Body of pancreas (tissue), 4 donors: ENCODE results near the gene S100A9. TPM values are rescaled to one million over a fixed set of nuclear protein-coding genes. Genes with fewer than 3 reads are reported as not detected.

Source experiments
- ATAC-seq: fragments of 150-250 bp; one replicate; pipeline ENCODE4 v1.9.1; 2016
- DNase-seq, 4 donors: peaks; one replicate each; pipeline ENCODE4 v3.0.0-alpha.2; 2019
- H3K27ac ChIP-seq, 4 donors: fragments of 200-600 bp; sonication (generic); 1 replicate in 3 of 4; 2 replicates in 1 of 4; pipeline versions ENCODE4 v1.5.1 to v1.6.1; 2016 to 2019; ENCODE audit warnings: mild to moderate bottlenecking in 1 of 4, mixed read lengths in 1 of 4, moderate library complexity in 1 of 4
- H3K27me3 ChIP-seq, 2 donors: fragments of 200-600 bp; sonication (generic); one replicate each; pipeline ENCODE4 v1.6.0; 2016; ENCODE audit warnings: mild to moderate bottlenecking in 1 of 2
- H3K36me3 ChIP-seq, 2 donors: fragments of 200-600 bp; sonication (generic); replicated peaks in 1 of 2; 2 replicates each; pipeline ENCODE4 v1.5.1; 2016; ENCODE audit warnings: low read depth in 2 of 2; ENCODE audit not compliant: insufficient read depth in 1 of 2
- H3K4me1 ChIP-seq: fragments of 200-600 bp; sonication (generic); one replicate; pipeline ENCODE4 v1.6.0; 2016
- H3K4me3 ChIP-seq, 2 donors: fragments of 200-600 bp; sonication (generic); 1 replicate in 1 of 2; 2 replicates in 1 of 2; pipeline ENCODE4 v1.5.1; 2016 to 2019
- H3K9me3 ChIP-seq, 3 donors: fragments of 200-600 bp; sonication (generic); 1 replicate in 2 of 3; 2 replicates in 1 of 3; pipeline ENCODE4 v1.5.1; 2016
- CTCF ChIP-seq, 7 experiments: fragments of 450-650 bp in 4 of 7; fragments of 200-600 bp in 3 of 7; sonication (generic) in 3 of 7; IDR thresholded peaks; one replicate each; pipeline ENCODE4 v1.5.1; 2016 to 2019; ENCODE audit warnings: antibody characterized with exemption in 7 of 7
- POLR2A ChIP-seq, 3 donors: fragments of 450-650 bp; IDR thresholded peaks; one replicate each; pipeline ENCODE4 v1.6.1; 2016; ENCODE audit warnings: antibody characterized with exemption in 3 of 3, mild to moderate bottlenecking in 2 of 3
- WGBS, 2 donors: methylation state at CpG; one replicate each; pipeline ENCODE4 v1.1.5; 2017; 5-methylcytosine and 5-hydroxymethylcytosine counted together
- intact Hi-C: fragments of 100-400 bp; cut with DNase I; formaldehyde crosslinking; loops from one replicate; pipeline ENCODE4 v1.15.1; 2023
- total RNA-seq, 2 donors: library from RNA; depleted of rRNA; stranded (reverse); fragments of >200 nt; gene quantifications; one replicate each; pipeline ENCODE4 v1.1.0, GENCODE V29; 2016

The S100A9 gene
- total RNA-seq, 2 donors from 2014 or later, result 19.5 to 43.2 TPM

- DNase-seq (no peak), ATAC-seq (no peak)
- intact Hi-C loops, result no loop called here
- TF ChIP-seq CTCF (IDR thresholded peaks at IDR 0.05) (no peak), POLR2A (IDR thresholded peaks at IDR 0.05) (no peak)
- WGBS, 2 donors, result 63 to 69% methylated on average over 14 to 19 of the region's 19 CpGs
- H3K27ac ChIP-seq, result no peak overlapping the region
- H3K4me3 ChIP-seq, result no peak overlapping the region
- no peaks in the 10 kb centered on the region for H3K4me1 ChIP-seq
- no peaks in the 10 kb centered on the region for H3K27me3 ChIP-seq
- H3K36me3 ChIP-seq, result no peaks in the 10 kb centered on the region
- H3K9me3 ChIP-seq, result no peaks in the 10 kb centered on the region
Measured at GRCh38 chr1:153397051-153397923, 39.6 kb downstream of the S100A9 start.

- TF ChIP-seq CTCF (IDR thresholded peaks at IDR 0.05) (no peak), POLR2A (IDR thresholded peaks at IDR 0.05) (no peak)
- intact Hi-C loops, result no loop called here
- no peak overlapping the region for H3K27ac ChIP-seq
- H3K27me3 ChIP-seq, result no peaks in the 10 kb centered on the region
- DNase-seq (no peak), ATAC-seq (no peak)
- H3K36me3 ChIP-seq, result no peaks in the 10 kb centered on the region
- 63 to 73% methylated on average over 5 to 6 of the region's 6 CpGs for WGBS, 2 donors
- no peaks in the 10 kb centered on the region for H3K4me1 ChIP-seq
- H3K4me3 ChIP-seq, result no peak overlapping the region
- no peaks in the 10 kb centered on the region for H3K9me3 ChIP-seq
Measured at GRCh38 chr1:153397924-153398651, 40.4 kb downstream of the S100A9 start.

- 74 to 76% methylated on average over 7 of the region's 7 CpGs for WGBS, 2 donors
- Histone ChIP-seq H3K36me3 (no peaks in the 10 kb centered on the region), H3K4me1 (no peaks in the 10 kb centered on the region), H3K27ac (no peak overlapping the region), H3K4me3 (no peak overlapping the region), H3K27me3 (no peaks in the 10 kb centered on the region), H3K9me3 (no peaks in the 10 kb centered on the region)
- DNase-seq, result no peak
- intact Hi-C loops, result no loop called here
- ATAC-seq, result no peak
- TF ChIP-seq CTCF (IDR thresholded peaks at IDR 0.05), result no peak
- TF ChIP-seq POLR2A (IDR thresholded peaks at IDR 0.05), result no peak
Measured at GRCh38 chr1:153399401-153400055, 41.9 kb downstream of the S100A9 start.

DNA sequence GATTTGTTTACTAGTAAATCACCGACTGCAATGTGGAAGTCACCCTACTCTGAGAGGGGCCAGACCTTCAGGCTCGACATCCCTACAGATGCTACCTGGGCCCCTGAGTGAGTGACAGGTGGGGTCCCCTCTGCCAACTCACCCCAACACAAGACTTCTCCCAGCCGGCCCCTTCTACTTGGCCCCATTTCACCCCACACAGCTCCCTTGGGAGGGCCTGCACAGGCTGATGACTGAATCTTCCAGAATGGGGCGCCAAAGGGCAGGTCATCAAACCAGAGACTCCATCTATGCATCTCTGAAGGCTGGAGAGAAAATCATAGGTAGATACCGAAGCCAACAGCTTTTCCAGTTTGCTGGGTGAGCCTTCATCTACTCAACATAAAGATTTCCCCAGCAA is 42.6 kb downstream of the S100A9 start:
- no peaks in the 10 kb centered on the region for H3K4me1 ChIP-seq
- no peak for ATAC-seq
- no peaks in the 10 kb centered on the region for H3K9me3 ChIP-seq
- no peak for DNase-seq
- no peak overlapping the region for H3K27ac ChIP-seq
- intact Hi-C loops, result no loop called here
- no peak overlapping the region for H3K4me3 ChIP-seq
- TF ChIP-seq POLR2A (IDR thresholded peaks at IDR 0.05) (no peak), CTCF (IDR thresholded peaks at IDR 0.05) (no peak)
- H3K36me3 ChIP-seq, result no peaks in the 10 kb centered on the region
- no peaks in the 10 kb centered on the region for H3K27me3 ChIP-seq
- WGBS, 2 donors, result 34 to 58% methylated on average over 4 to 5 of the region's 5 CpGs
